Fibroblast of pulmonary artery (primary cell): ENCODE data around the gene PCDH9.

ENCODE experiments used
- DNase-seq: peaks from one replicate; pipeline ENCODE4 v3.0.0-alpha.2; 2010; ENCODE audit warnings: low read depth
- H3K4me3 ChIP-seq: replicated peaks from 2 replicates; pipeline ENCODE4 v1.5.1; 2011; ENCODE audit warnings: low read depth, mild to moderate bottlenecking, control low read depth, low read length, moderate library complexity
- CTCF ChIP-seq: IDR thresholded peaks from 2 replicates; pipeline ENCODE4 v1.5.1; 2011; ENCODE audit warnings: mild to moderate bottlenecking, control low read depth, low read length, inconsistent platforms; ENCODE audit errors: missing control alignments

Gene PCDH9

GRCh38 chr13:66528944-66529576, 701.1 kb downstream of the PCDH9 start:
- DNase-seq, result no peak
- H3K4me3 ChIP-seq, result no peak overlapping the region
- no peak for TF ChIP-seq CTCF

DNA sequence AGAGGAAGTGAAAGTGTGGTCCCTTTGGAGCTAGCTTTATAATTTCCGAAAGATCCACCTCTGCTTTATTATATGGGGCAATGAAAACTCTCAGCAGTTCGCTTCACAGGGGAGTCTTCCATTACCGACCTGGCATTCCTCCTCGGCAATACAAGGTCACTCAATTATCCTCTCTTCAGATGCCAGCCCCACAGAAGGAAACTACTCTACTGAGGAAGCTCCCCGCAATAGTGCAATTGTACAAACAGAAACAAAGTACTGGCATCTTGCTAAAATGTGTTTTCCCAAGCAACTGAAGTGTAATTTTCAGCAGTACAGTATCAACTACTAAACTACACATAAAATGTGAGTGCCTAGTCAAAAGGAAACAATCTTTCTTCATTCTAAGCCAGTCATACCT, 702.0 kb downstream of the PCDH9 start:
- no peak for DNase-seq
- no peak overlapping the region for H3K4me3 ChIP-seq
- no peak for TF ChIP-seq CTCF

GRCh38 chr13:66520511-66521355, 709.4 kb downstream of the PCDH9 start:
- DNase-seq, result no peak
- no peak for TF ChIP-seq CTCF
- no peak overlapping the region for H3K4me3 ChIP-seq

- no peak overlapping the region for H3K4me3 ChIP-seq
- DNase-seq, result no peak
- no peak for TF ChIP-seq CTCF
Observed at GRCh38 chr13:66519259-66519658, 710.9 kb downstream of the PCDH9 start.

- no peak for DNase-seq
- no peak overlapping the region for H3K4me3 ChIP-seq
- TF ChIP-seq CTCF, result no peak
Observed at GRCh38 chr13:66518068-66518467, 712.1 kb downstream of the PCDH9 start.

- DNase-seq, result peak; percentile 60
- no peak for TF ChIP-seq CTCF
- no peak overlapping the region for H3K4me3 ChIP-seq
Observed at GRCh38 chr13:66513728-66514127, 716.4 kb downstream of the PCDH9 start.
